Fibroblast of skin of left biceps (primary cell): Measurements from ENCODE around the gene UBE2I.

Experiments used
- DNase-seq, 2 experiments: peaks; one replicate each; pipeline ENCODE4 v3.0.0-alpha.2; 2013; ENCODE audit warnings: low read depth in 2 of 2

UBE2I gene

DNA sequence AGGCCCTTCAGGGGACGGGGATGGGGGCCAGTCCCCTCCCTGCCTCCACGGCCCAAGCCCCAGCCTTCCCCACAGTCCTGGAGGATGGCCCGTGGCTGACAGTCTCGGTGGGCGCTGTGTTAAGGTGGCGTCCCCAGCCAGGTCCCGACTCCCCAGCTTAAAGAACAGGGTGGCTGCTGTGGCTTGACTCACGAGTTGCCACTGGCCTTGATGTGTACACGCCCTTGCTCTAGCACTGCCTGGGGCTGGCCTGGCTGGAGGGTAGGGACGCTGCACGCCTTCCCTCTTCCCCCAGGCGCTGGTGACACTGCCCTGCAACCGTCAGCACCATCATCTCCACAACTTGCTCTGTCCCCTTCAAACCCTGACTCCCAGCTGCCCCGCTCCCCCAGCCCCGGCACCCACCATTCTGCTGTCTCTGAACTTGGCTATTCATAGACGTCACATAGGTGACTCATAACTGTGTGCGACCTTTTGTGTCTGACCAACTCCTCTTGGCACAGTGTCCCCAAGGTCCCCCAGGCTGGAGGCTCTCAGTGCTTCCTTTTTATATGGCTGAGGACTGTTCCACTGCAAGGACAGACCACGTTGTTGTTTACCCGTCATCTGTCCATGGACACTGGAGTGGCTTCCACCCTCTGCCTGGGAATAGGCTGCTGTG lies 48.6 kb downstream of the UBE2I start:
- no peak for DNase-seq

DNA sequence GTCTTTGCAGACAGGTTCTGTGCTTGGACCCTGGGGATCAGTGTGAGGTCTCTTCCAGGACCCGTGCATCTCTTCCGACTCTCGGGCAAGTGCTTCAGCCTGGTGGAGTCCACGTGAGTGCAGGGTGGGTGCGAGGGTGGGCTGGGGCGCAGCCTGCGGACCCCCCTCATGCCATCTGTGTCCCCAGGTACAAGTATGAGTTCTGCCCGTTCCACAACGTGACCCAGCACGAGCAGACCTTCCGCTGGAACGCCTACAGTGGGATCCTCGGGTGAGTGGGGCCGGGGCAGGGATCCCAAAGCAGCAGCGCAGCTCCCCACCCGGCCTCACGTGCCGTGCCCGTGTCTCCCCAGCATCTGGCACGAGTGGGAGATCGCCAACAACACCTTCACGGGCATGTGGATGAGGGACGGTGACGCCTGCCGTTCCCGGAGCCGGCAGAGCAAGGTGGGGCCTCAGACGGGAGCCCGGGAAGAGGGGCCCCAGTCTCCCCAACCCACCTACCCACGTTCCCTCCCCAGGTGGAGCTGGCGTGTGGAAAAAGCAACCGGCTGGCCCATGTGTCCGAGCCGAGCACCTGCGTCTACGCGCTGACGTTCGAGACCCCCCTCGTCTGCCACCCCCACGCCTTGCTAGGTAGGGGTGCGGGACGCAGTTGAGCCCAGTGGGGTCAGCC lies 52.4 kb downstream of the UBE2I start:
- DNase-seq, result no peak

DNA sequence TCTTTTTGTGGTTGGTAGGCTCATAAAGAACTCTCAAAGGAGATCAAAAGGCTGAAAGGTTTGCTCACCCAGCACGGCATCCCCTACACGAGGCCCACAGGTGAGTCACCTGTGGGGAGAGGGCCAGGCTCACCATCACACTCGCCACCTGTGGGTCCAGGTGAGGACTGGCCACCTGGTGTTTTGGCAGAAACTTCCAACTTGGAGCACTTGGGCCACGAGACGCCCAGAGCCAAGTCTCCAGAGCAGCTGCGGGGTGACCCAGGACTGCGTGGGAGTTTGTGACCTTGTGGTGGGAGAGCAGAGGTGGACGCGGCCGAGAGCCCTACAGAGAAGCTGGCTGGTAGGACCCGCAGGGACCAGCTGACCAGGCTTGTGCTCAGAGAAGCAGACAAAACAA lies 53.4 kb downstream of the UBE2I start:
- no peak for DNase-seq

GRCh38 chr16:1363501-1364041 lies 54.1 kb downstream of the UBE2I start:
- no peak for DNase-seq

GRCh38 chr16:1364510-1364909 lies 55.1 kb downstream of the UBE2I start:
- DNase-seq, result no peak

- DNase-seq, result no peak
Measured at GRCh38 chr16:1366060-1366711, 56.8 kb downstream of the UBE2I start.

DNA sequence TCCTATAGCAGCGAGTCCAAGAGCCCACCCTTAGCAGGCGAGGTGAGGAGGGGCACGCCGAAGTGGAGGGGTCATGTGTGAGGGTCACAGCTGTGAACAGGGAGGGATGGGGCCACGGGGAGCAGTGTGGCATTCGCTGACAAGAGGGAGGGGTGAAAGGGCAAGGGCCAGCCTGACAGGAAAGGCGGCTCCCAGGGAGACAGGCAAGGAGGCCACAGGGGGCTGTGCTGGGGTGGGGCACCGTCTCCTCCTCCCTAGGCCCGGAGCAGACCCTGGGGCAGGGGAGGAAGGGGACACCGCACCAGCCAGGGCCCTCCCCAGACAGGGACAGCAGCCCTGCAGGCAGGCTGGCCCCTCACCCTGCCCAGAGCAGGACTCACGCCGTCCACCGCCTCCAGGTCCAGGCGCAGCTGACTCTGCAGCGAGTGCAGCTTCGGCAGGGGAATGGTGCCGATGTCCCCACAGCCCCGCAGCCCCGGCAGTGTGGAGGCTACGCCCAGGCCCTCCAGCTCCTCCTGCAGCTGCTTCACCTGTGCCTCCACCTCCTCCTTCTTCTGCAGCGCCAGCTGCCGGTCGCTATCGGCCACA lies 57.4 kb downstream of the UBE2I start:
- DNase-seq, result no peak

DNA sequence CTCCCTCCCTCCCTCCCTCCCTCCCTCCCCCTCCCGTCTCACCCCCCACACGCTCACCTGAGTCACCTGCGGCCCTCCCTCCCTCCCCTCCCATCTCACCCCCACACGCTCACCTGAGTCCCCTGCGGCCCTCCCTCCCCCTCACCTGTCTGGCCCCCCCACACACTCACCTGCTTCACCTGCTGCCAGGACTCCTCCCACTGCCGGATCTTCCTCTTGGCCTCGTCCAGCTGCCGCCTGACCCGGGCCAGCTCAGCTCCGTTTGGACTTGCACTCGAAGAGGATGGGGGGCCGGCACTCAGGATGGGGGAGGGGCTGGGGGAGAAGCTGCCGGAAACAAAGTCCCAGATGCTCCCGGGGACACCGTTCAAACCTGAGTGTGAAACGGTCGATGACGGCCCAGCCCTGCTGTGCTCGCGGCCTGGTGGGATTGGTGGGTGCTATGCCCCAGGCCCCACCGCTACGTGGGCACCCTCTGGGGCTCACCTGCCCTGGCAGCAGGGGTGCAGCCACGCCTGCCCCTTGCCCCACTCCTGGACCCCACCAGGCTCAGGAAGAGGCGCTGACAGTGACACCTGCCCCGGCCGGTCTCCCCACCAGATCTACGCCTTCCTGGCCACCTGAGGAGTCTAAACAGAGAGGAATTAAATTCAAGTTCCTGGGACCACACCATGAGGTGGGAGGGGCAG lies 58.2 kb downstream of the UBE2I start:
- DNase-seq, result no peak

DNA sequence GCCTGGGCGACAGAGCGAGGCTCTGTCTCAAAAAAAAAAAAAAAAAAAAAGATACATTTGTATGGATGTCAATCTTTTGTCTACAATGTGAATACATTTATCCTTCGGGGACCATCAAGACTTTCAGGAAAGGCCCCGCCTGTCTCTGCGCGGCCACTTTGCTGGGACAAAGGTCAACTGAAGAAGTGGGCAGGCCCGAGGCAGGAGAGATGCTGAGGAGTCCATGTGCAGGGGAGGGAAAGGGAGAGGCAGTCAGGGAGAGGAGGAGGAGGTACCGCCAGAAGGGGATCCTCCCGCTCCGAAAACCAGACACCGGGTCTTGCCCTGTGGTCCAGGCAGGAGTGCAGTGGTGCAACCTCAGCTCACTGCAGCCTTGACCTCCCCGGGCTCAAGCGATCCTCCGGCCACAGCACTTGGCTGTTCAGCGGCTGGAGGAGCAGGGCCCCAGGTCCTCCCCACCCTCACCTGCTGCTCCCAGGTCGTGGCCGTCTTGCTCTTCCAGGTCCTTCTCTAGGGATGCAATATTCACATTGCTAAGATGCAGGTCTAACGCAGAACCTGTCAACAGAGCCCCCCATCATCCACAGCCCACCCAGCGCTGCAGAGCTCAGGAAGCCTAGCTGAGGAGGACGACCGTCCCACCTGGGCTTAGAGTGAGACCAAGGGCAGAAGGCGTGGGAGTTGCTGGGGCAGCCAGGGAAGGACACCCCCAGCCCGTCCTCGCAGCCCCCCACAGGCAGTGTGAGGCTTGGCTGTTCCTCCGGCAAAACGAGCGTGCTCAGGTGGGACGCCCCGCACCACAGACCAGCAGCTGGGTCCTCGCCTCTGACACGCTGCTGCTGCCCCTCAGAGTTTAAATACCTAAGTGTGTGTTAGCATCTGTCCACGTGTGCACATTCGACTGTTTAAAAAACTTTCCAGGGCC lies 61.9 kb downstream of the UBE2I start:
- DNase-seq, result no peak

GRCh38 chr16:1372292-1372950 lies 63.0 kb downstream of the UBE2I start:
- no peak for DNase-seq

DNA sequence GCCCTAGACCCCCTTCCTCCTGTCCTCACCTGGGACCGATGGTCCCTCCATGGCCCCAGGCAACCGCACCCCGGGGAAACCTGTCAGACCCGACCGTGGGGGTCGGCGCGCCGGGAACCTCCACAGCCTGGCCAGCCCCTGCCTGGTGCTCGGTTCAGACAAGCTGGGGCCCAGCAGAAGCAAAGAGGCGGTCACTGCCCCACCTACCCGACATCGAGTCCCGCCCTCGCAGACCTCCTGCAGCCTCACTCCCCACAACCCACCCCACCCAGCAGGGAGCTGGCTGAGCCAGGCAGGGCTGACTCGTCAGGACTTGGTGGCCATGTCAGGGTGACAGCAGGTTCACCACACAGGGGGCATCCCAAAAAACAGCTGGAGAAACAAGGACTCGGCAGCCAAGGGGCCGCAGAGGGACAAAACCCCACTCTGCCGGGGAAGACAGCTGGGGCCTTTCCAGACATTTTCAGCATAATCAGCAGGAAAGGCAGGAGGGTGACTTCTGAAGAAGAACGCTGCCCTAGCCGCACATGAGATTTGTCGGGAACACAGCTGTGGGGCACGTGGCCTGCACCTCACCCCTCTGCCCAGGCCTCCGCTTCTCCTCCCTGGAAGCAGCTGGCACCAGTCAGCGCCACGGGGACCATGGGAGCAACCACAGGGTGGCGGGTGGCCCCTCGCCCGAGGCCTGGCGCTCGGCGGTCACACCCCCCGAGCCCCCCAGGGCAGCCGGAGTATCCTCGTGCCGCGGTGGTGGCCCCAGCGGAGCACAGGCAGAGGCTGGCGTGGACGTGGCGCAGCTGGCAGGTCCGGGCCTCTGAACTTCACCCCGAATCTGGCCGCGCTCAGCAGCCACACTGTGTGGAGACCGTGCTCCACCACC lies 65.2 kb downstream of the UBE2I start:
- no peak for DNase-seq

GRCh38 chr16:1375298-1375640 lies 65.8 kb downstream of the UBE2I start:
- DNase-seq, result no peak

- no peak for DNase-seq
Measured at GRCh38 chr16:1375741-1376410, 66.4 kb downstream of the UBE2I start.
